Mesothelial cell of epicardium (in vitro differentiated cells): ENCODE results near the gene TH. TPM values are rescaled to one million over a fixed set of nuclear protein-coding genes. Genes with fewer than 3 reads are reported as not detected.
A peak's percentile ranks its signal among the peaks of the same experiment; 100 is the strongest.

Experiments used
- DNase-seq, 2 experiments: peaks; one replicate each; pipeline ENCODE4 v3.0.0; 2021; ENCODE audit warnings: low spot score in 2 of 2; ENCODE audit not compliant: unreplicated experiment in 2 of 2
- H3K27ac Mint-ChIP-seq: 2 replicates; pipeline ENCODE4 v1.8.0; 2021; ENCODE audit warnings: mixed read lengths
- H3K27me3 Mint-ChIP-seq: 2 replicates; pipeline ENCODE4 v1.8.0; 2021; ENCODE audit warnings: low read depth, mixed read lengths
- H3K36me3 Mint-ChIP-seq: 2 replicates; pipeline ENCODE4 v1.8.0; 2021; ENCODE audit warnings: mixed read lengths
- H3K4me1 Mint-ChIP-seq: 2 replicates; pipeline ENCODE4 v1.8.0; 2021; ENCODE audit warnings: mixed read lengths
- H3K4me3 Mint-ChIP-seq: 2 replicates; pipeline ENCODE4 v1.8.0; 2021; ENCODE audit warnings: mild to moderate bottlenecking, moderate library complexity, mixed read lengths
- H3K9me3 Mint-ChIP-seq: 2 replicates; pipeline ENCODE4 v1.8.0; 2021; ENCODE audit warnings: mixed read lengths
- total RNA-seq: library from RNA; stranded (reverse); gene quantifications from 3 replicates; pipeline ENCODE4 v1.2.1, GENCODE V29; 2021
- TF ChIP-seq, protein P1 (sequence below): fragments of 200-600 bp; sonication (generic); IDR thresholded peaks from one replicate; pipeline ENCODE4 v1.5.0; 2021; ENCODE audit warnings: antibody characterized with exemption; ENCODE audit not compliant: unreplicated experiment

TH gene
- total RNA-seq, 1 donor from 2014 or later: 1.4 TPM

DNA sequence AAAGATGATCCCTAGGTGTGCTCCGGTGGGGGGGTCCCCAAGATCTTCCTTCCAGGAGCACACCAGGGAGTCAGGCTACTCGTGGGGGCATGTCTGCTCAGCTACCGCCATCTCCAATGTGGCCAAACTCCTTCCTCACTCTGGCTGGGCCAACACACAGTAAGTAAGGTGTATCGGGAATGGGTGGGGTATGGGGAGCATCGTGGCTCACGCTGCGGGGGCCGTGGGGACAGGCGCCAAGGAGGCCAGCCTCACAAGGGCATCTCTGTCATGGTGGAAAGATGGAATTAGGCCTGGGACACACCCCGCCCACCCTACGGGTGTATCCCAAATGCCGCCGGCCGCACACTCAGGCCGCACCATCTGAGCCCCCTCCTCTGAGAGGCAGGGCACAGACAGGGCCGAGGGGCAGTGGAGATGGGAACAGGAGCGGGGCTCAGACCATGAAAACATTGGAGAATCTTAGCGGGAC lies 40.7 kb downstream of the TH start:
- H3K4me1 Mint-ChIP-seq: peaks cover 17% of the 10 kb centered on the region
- H3K4me3 Mint-ChIP-seq: peak overlapping the region; percentile 1
- H3K36me3 Mint-ChIP-seq: peaks cover 5% of the 10 kb centered on the region
- TF ChIP-seq, protein P1, sequence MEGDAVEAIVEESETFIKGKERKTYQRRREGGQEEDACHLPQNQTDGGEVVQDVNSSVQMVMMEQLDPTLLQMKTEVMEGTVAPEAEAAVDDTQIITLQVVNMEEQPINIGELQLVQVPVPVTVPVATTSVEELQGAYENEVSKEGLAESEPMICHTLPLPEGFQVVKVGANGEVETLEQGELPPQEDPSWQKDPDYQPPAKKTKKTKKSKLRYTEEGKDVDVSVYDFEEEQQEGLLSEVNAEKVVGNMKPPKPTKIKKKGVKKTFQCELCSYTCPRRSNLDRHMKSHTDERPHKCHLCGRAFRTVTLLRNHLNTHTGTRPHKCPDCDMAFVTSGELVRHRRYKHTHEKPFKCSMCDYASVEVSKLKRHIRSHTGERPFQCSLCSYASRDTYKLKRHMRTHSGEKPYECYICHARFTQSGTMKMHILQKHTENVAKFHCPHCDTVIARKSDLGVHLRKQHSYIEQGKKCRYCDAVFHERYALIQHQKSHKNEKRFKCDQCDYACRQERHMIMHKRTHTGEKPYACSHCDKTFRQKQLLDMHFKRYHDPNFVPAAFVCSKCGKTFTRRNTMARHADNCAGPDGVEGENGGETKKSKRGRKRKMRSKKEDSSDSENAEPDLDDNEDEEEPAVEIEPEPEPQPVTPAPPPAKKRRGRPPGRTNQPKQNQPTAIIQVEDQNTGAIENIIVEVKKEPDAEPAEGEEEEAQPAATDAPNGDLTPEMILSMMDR: no peak
- DNase-seq: peak in 1 of 2 experiments; percentile 11
- peak overlapping the region; percentile 68 for H3K27ac Mint-ChIP-seq
- peaks cover 48% of the 10 kb centered on the region for H3K27me3 Mint-ChIP-seq
- H3K9me3 Mint-ChIP-seq: no peaks in the 10 kb centered on the region

DNA sequence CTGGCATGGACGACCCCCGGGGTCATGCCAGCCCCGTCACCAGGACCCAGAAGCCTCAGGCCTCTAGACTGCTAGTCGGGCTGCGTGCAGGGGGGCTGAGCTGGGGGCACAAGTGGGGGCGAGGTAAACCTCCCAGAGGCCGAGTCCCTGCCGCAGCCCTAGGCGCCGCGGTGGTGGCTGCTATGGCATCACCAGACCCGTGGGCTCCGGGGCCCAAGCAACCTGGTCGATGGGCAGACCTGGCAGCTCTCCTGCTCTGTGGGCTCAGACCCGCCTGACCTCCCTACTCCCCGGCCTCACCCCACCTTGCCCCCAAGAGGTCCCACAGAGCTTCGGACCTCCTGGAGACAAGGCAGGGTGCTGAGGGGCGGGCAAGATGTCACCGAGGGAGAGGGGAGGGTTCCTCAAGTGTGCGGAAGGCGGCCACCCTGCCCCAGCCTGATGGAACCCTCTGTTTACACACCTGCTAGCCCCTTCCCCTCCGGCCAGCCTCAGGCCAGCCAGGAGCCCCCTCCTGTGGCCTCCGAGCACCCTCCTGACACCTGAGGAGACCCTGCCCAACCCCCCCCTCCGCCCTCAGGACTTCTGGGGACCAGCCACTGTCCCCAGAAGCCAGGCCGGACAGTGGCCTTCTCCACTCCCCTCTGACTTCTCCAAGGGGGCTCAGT lies 41.8 kb downstream of the TH start:
- TF ChIP-seq, protein P1: no peak
- Mint-ChIP-seq H3K27me3 (peaks cover 38% of the 10 kb centered on the region), H3K4me3 (no peak overlapping the region), H3K36me3 (peaks cover 5% of the 10 kb centered on the region), H3K4me1 (peaks cover 12% of the 10 kb centered on the region), H3K9me3 (no peaks in the 10 kb centered on the region), H3K27ac (peak overlapping the region; percentile 69)
- peak in 1 of 2 experiments; percentile 9 for DNase-seq

DNA sequence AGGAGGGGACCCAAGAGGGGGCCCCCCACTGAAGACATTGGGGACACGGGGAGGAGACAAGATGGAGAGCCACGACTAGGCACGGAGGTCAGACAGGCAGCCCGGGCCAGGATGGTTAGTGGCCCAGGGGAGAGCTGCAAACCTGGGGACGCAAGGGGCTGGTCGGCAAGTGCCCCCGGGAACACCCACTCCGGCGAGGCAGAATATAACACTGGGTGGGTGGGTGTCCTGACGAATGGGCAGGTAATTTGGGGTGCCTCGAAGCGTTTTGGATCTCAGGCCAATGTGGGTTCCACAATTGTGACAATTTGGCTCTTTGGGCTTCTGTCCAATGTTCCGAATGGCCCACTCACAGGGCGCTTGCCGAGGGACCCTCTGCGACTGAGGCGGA lies 42.3 kb downstream of the TH start:
- Mint-ChIP-seq H3K36me3 (peaks cover 5% of the 10 kb centered on the region), H3K4me3 (no peak overlapping the region), H3K27ac (peak overlapping the region; percentile 51), H3K27me3 (peaks cover 34% of the 10 kb centered on the region), H3K9me3 (no peaks in the 10 kb centered on the region), H3K4me1 (peaks cover 12% of the 10 kb centered on the region)
- DNase-seq: peak in 1 of 2 experiments; percentile 8
- TF ChIP-seq, protein P1: no peak

DNA sequence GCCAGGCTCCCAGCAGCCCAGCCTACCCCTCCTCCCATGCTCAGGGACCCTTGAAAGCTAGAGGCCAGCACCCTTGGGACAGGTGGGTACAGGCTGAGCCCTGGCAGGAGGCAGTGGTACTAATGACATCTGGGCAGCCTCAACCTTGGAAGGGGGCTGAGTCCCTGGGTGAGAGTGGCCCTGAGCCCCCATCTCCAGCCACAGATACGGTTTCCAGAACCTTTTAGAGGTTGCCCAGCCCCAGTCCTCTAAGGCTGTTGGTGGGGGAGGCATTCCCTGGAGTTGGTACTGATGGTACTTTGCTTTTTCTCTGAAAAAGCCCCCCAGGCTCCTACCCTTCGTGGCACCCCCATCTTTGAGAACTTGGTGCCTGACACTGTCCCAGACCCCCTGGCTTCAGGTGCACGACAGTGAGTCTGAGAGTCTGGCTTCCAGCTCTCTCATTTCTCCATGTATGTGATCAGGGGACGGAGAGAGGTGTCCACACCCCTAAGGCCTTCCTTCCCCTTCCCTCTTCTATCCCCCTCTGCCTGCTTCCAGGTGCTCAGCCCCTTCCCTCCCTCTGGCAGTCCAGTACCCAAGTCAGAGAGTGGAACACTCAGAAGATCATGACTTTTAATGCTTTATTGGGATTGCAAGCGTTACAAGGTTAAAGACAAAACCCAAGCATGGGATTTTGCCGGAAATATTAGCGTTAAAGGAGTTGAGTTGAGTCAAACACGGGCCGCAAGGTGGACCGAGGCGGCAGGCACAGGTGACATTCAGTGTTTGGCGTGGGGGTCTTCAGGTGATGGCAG lies 42.9 kb downstream of the TH start:
- TF ChIP-seq, protein P1: no peak
- Mint-ChIP-seq H3K27ac (peak overlapping the region; percentile 51), H3K4me3 (no peak overlapping the region), H3K27me3 (peaks cover 30% of the 10 kb centered on the region), H3K9me3 (no peaks in the 10 kb centered on the region), H3K36me3 (peaks cover 5% of the 10 kb centered on the region), H3K4me1 (peaks cover 11% of the 10 kb centered on the region)
- no peak for DNase-seq

- TF ChIP-seq, protein P1: no peak
- peak overlapping the region; percentile 43 for H3K27ac Mint-ChIP-seq
- H3K4me1 Mint-ChIP-seq: peaks cover 11% of the 10 kb centered on the region
- H3K27me3 Mint-ChIP-seq: peaks cover 24% of the 10 kb centered on the region
- peaks cover 5% of the 10 kb centered on the region for H3K36me3 Mint-ChIP-seq
- peak in 1 of 2 experiments; percentile 17 for DNase-seq
- no peak overlapping the region for H3K4me3 Mint-ChIP-seq
- H3K9me3 Mint-ChIP-seq: no peaks in the 10 kb centered on the region
These were observed 43.5 kb downstream of the TH start for GRCh38 chr11:2128130-2128510.
